HEK293T (cell line): ENCODE measurements around the gene FBXW7.

ENCODE experiments used
- CTCF ChIA-PET: fragments of 350-600 bp; formaldehyde crosslinking; extraction: SDS; loops from one replicate; lab custom pipeline; 2021; ENCODE audit warnings: antibody characterized with exemption, inconsistent platforms; lab: Yijun Ruan, JAX
- POLR2A ChIA-PET: fragments of 350-600 bp; formaldehyde crosslinking; extraction: SDS; loops from one replicate; lab custom pipeline; 2020; ENCODE audit warnings: antibody characterized with exemption, inconsistent platforms; lab: Yijun Ruan, JAX
- DNase-seq: peaks from one replicate; pipeline ENCODE4 v3.0.0; 2012; ENCODE audit warnings: mixed read lengths; ENCODE audit errors: extremely low spot score
- ARNT ChIP-seq: fragments of 450-650 bp; IDR thresholded peaks from 2 replicates; pipeline ENCODE4 v1.6.1; 2017; ENCODE audit warnings: mild to moderate bottlenecking
- BHLHE40 ChIP-seq: fragments of 450-650 bp; IDR thresholded peaks from 2 replicates; pipeline ENCODE4 v1.6.1; 2016; ENCODE audit warnings: mild to moderate bottlenecking, moderate library complexity, borderline replicate concordance
- CTBP1 ChIP-seq: fragments of 450-650 bp; IDR thresholded peaks from 2 replicates; pipeline ENCODE4 v1.6.1; 2016; ENCODE audit warnings: borderline replicate concordance
- ELF4 ChIP-seq: fragments of 450-650 bp; IDR thresholded peaks from 2 replicates; pipeline ENCODE4 v1.6.1; 2017; ENCODE audit warnings: antibody characterized with exemption
- FOXA1 ChIP-seq: fragments of 450-650 bp; IDR thresholded peaks from 2 replicates; pipeline ENCODE4 v1.6.1; 2016; ENCODE audit warnings: mild to moderate bottlenecking
- FOXK2 ChIP-seq: fragments of 450-650 bp; IDR thresholded peaks from 2 replicates; pipeline ENCODE4 v1.6.1; 2016; ENCODE audit warnings: mild to moderate bottlenecking
- FOXM1 ChIP-seq: fragments of 450-650 bp; IDR thresholded peaks from 2 replicates; pipeline ENCODE4 v1.6.1; 2017; ENCODE audit warnings: mild to moderate bottlenecking, borderline replicate concordance
- HDGF ChIP-seq: fragments of 450-650 bp; IDR thresholded peaks from 2 replicates; pipeline ENCODE4 v1.6.1; 2017; ENCODE audit warnings: antibody characterized with exemption, borderline replicate concordance
- L3MBTL2 ChIP-seq: fragments of 450-650 bp; conservative IDR thresholded peaks from 2 replicates; pipeline ENCODE4 v1.6.1; 2016; ENCODE audit warnings: mild to moderate bottlenecking
- LEF1 ChIP-seq: fragments of 450-650 bp; IDR thresholded peaks from 2 replicates; pipeline ENCODE4 v1.6.1; 2017; ENCODE audit warnings: mild to moderate bottlenecking, borderline replicate concordance
- NFRKB ChIP-seq: fragments of 450-650 bp; IDR thresholded peaks from 2 replicates; pipeline ENCODE4 v1.6.1; 2016; ENCODE audit warnings: mild to moderate bottlenecking, moderate library complexity
- SP1 ChIP-seq: fragments of 450-650 bp; IDR thresholded peaks from 2 replicates; pipeline ENCODE4 v1.6.1; 2017
- SUZ12 ChIP-seq: fragments of 450-650 bp; IDR thresholded peaks from 2 replicates; pipeline ENCODE4 v1.6.1; 2016; ENCODE audit warnings: mild to moderate bottlenecking
- TARDBP ChIP-seq: fragments of 450-650 bp; IDR thresholded peaks from 2 replicates; pipeline ENCODE4 v1.6.1; 2016
- ZNF384 ChIP-seq: fragments of 450-650 bp; IDR thresholded peaks from 2 replicates; pipeline ENCODE4 v1.6.1; 2016
- TF ChIP-seq, protein P1 (sequence below): fragments of 450-650 bp; IDR thresholded peaks from 2 replicates; pipeline ENCODE4 v1.6.1; 2016

The FBXW7 gene

GRCh38 chr4:152479428-152480026, 56.4 kb downstream of the FBXW7 start:
- ChIA-PET CTCF (interaction anchor here (1.0 to 2.0 kb wide), 3 partner anchors 22 to 71 kb away, joined by 3 to 8 read pairs (median 4); no protein-coding TSS in a partner anchor), POLR2A (no interaction called here)
- no peak for DNase-seq
- no peak for TF ChIP-seq FOXM1
- no peak for TF ChIP-seq L3MBTL2
- no peak for TF ChIP-seq ELF4
- TF ChIP-seq NFRKB: no peak
- TF ChIP-seq, protein P1, sequence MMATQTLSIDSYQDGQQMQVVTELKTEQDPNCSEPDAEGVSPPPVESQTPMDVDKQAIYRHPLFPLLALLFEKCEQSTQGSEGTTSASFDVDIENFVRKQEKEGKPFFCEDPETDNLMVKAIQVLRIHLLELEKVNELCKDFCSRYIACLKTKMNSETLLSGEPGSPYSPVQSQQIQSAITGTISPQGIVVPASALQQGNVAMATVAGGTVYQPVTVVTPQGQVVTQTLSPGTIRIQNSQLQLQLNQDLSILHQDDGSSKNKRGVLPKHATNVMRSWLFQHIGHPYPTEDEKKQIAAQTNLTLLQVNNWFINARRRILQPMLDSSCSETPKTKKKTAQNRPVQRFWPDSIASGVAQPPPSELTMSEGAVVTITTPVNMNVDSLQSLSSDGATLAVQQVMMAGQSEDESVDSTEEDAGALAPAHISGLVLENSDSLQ: no peak
- TF ChIP-seq LEF1: no peak
- TF ChIP-seq TARDBP: no peak
- no peak for TF ChIP-seq ARNT
- no peak for TF ChIP-seq BHLHE40
- no peak for TF ChIP-seq FOXA1
- TF ChIP-seq FOXK2: no peak
- no peak for TF ChIP-seq HDGF
- no peak for TF ChIP-seq CTBP1
- TF ChIP-seq ZNF384: no peak
- TF ChIP-seq SP1: no peak
- TF ChIP-seq SUZ12: no peak

DNA sequence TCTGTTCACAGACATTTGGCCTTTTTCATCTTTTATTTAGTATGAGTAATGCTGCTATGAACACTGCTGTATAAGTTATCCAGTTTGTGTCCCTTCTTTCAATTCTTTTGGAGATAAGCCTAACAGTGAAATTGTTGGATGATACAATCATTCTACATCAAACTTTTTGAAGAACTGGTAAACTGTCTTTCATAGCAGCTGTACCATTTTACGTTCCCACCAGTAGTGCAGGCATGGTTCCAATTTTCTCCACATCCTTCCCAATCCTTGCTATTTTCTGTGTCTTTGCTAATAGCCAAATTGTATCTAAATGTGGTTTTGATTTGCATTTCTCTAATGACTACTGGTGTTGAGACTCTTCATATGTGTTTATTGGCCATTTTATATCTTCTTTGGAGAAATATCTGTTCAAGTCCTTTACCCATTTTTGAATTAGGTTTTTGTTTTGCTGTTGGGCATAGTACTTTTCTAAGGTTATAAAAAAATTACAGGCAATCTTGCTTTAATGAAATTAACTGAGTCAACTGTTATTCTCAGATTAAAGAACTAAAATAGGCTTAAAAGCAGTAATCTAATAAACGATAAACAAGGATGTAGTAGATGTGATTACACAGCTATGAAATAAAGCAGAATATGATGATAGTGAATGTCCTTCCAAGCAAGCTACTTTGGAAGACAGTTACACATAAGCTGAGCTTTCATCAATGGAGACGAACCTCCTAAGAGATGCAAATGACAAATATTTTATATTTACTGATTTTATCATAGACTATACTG, 57.2 kb downstream of the FBXW7 start:
- ChIA-PET CTCF (interaction anchor here (1.2 to 2.0 kb wide), 2 partner anchors 23 to 70 kb away, joined by 3 to 8 read pairs; no protein-coding TSS in a partner anchor), POLR2A (no interaction called here)
- DNase-seq: no peak
- no peak for TF ChIP-seq ARNT
- no peak for TF ChIP-seq LEF1
- no peak for TF ChIP-seq FOXM1
- no peak for TF ChIP-seq SP1
- no peak for TF ChIP-seq FOXA1
- no peak for TF ChIP-seq ELF4
- TF ChIP-seq, protein P1: no peak
- TF ChIP-seq ZNF384: no peak
- TF ChIP-seq TARDBP: no peak
- no peak for TF ChIP-seq CTBP1
- TF ChIP-seq NFRKB: no peak
- no peak for TF ChIP-seq FOXK2
- TF ChIP-seq SUZ12: no peak
- no peak for TF ChIP-seq BHLHE40
- TF ChIP-seq L3MBTL2: no peak

DNA sequence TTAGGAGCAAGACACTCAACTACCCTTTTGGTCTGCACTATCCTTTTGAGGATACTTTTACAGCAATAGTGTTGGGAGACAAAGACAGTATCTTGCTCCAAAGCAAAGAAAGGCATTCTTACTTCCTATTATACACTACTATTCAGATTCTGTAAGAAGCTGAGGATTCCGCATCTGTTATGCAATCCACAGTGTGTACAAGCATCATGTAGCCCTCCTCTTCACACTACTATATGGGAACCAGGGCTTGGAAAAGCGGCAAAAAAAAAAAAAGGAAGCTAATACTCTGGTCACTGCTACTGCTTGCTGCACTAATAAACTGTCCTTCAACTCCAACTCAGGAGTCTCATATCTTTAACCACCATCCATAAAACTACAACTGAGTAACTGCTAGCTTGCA, 59.1 kb downstream of the FBXW7 start:
- ChIA-PET POLR2A (no interaction called here), CTCF (no interaction called here)
- TF ChIP-seq SUZ12 (no peak), ARNT (no peak), SP1 (no peak), NFRKB (no peak), TARDBP (no peak), ELF4 (no peak), FOXM1 (no peak), FOXA1 (no peak)
- TF ChIP-seq, protein P1: no peak
- no peak for DNase-seq

DNA sequence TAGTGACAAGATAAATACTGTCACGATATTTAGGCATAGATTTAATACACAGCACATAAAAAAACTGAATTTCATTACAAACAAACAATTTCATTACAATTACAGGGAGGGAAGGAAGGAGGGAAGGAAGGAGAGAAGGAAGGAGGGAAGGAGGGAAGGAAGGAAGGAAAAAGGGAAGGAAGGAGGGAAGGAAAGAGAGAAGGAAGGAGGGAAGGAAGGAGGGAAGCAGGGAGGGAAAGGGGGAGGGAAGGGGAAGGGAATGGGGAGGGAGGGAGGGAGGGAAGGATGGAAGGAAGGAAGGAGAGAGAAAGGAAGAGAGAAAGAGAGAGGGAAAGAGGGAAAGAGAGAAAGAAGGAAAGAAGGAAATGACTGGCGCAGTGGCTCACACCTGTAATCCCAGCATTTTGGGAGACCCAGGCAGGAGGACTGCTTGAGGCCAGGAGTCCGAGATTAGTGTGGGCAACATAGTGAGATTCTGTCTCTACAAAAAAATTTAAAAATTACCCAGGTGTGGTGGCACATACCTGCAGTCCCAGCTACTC, 64.6 kb downstream of the FBXW7 start:
- TF ChIP-seq FOXM1: no peak
- TF ChIP-seq L3MBTL2: no peak
- TF ChIP-seq LEF1: no peak
- no peak for TF ChIP-seq NFRKB
- TF ChIP-seq ZNF384: no peak
- no peak for TF ChIP-seq ARNT
- TF ChIP-seq HDGF: no peak
- no peak for TF ChIP-seq BHLHE40
- no peak for TF ChIP-seq SUZ12
- no peak for TF ChIP-seq FOXK2
- TF ChIP-seq TARDBP: no peak
- no peak for TF ChIP-seq SP1
- no peak for TF ChIP-seq ELF4
- TF ChIP-seq, protein P1: no peak
- TF ChIP-seq FOXA1: no peak
- no peak for TF ChIP-seq CTBP1
- ChIA-PET CTCF (interaction anchor here (1.1 kb wide), 1 partner anchor 15 kb away, joined by 8 read pairs; no protein-coding TSS in a partner anchor), POLR2A (no interaction called here)
- DNase-seq: no peak

GRCh38 chr4:152468408-152468807, 67.5 kb downstream of the FBXW7 start:
- no peak for TF ChIP-seq ZNF384
- TF ChIP-seq FOXA1: no peak
- no peak for TF ChIP-seq NFRKB
- TF ChIP-seq LEF1: no peak
- TF ChIP-seq CTBP1: no peak
- no peak for TF ChIP-seq BHLHE40
- no peak for TF ChIP-seq TARDBP
- TF ChIP-seq FOXK2: no peak
- no peak for TF ChIP-seq FOXM1
- no peak for TF ChIP-seq HDGF
- TF ChIP-seq SUZ12: no peak
- no peak for TF ChIP-seq SP1
- no peak for TF ChIP-seq L3MBTL2
- DNase-seq: no peak
- CTCF ChIA-PET: no interaction called here
- POLR2A ChIA-PET: no interaction called here
